ENCODE data around the gene DPH5. TPM values are rescaled to one million over a fixed set of nuclear protein-coding genes. Genes with fewer than 3 reads are reported as not detected.

Gene DPH5
- total RNA-seq, 1 donor from 2014 or later: 51.1 TPM

DNA sequence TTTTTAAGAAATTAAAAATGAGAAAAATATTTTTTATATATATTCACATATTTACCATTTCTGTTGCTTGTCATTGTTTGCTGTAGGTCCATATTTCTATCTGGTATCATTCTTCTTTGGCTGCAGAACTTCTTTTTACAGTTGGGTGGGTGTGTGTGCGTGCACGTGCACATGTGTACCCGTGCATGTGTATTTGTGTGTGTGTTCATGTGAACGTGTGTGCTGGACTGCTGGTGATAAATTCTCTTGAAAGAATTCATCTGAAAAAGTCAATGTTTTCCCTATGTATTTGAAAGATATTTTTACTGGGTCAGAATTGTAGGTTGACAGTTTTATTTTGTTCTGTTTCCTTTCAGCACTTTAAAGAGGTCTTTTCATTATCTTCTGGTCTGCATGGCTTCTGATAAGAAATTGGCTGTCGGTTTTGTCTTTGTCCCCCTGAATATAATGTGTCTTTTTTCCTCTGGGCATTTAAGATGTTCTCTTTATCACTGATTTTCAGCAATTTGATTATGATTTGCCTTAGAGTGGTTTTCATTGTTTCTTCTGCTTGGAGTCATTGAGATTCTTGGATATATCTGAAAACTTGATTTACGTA lies 34.5 kb upstream of the DPH5 start:
- no peak overlapping the region for H3K9ac ChIP-seq (ENCODE audit: low read depth in 1 of 3, low read length in 3 of 3)
- no peak overlapping the region for H3K4me3 ChIP-seq (ENCODE audit: low read length in 3 of 3)
- H3K9me3 ChIP-seq (ENCODE audit: control insufficient read depth in 3 of 3, low read length in 3 of 3): no peaks in the 10 kb centered on the region
- no peaks in the 10 kb centered on the region for H3K36me3 ChIP-seq (ENCODE audit: control insufficient read depth in 3 of 3, insufficient read depth in 3 of 3, low read length in 3 of 3)
- H3K27me3 ChIP-seq (ENCODE audit: control insufficient read depth in 3 of 3, insufficient read depth in 3 of 3, low read length in 3 of 3): no peaks in the 10 kb centered on the region
- no peak overlapping the region for H3K27ac ChIP-seq (ENCODE audit: low read depth, low read length)
- no peaks in the 10 kb centered on the region for H3K4me1 ChIP-seq (ENCODE audit: control insufficient read depth in 3 of 3, insufficient read depth in 3 of 3, low read length in 3 of 3)

DNA sequence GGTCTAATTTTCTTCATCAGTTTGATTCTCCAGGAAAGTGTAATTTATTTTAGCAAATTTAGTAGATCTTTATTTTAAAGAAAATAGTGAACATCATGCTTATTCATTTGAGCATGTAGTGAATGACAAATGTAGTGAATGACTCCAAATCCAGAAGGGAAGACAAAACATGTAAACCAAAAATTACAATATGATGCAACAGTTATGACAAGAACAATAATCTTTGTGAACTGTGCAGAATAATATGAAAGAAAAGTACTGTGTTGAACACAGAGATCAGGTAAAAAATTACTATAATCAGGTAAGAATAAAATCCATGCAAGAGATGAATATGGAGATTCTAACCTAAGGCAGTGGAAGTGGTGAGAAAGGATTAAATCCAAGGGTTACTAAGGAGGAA lies 30.0 kb upstream of the DPH5 start:
- Histone ChIP-seq H3K4me3 (ENCODE audit: low read length in 3 of 3) (no peak overlapping the region), H3K9me3 (ENCODE audit: control insufficient read depth in 3 of 3, low read length in 3 of 3) (no peaks in the 10 kb centered on the region)

GRCh38 chr1:101051688-101052638 lies 26.4 kb upstream of the DPH5 start:
- H3K27ac ChIP-seq (ENCODE audit: low read depth, low read length): no peak overlapping the region
- no peaks in the 10 kb centered on the region for H3K4me1 ChIP-seq (ENCODE audit: control insufficient read depth in 3 of 3, insufficient read depth in 3 of 3, low read length in 3 of 3)
- H3K9ac ChIP-seq (ENCODE audit: low read depth in 1 of 3, low read length in 3 of 3): no peak overlapping the region
- H3K36me3 ChIP-seq (ENCODE audit: control insufficient read depth in 3 of 3, insufficient read depth in 3 of 3, low read length in 3 of 3): no peaks in the 10 kb centered on the region
- H3K27me3 ChIP-seq (ENCODE audit: control insufficient read depth in 3 of 3, insufficient read depth in 3 of 3, low read length in 3 of 3): no peaks in the 10 kb centered on the region
- no peaks in the 10 kb centered on the region for H3K9me3 ChIP-seq (ENCODE audit: control insufficient read depth in 3 of 3, low read length in 3 of 3)
- no peak overlapping the region for H3K4me3 ChIP-seq (ENCODE audit: low read length in 3 of 3)

More for the DNA sequence above, 30.0 kb upstream of the DPH5 start:
- no peaks in the 10 kb centered on the region for H3K4me1 ChIP-seq (ENCODE audit: control insufficient read depth in 3 of 3, insufficient read depth in 3 of 3, low read length in 3 of 3)
- no peaks in the 10 kb centered on the region for H3K36me3 ChIP-seq (ENCODE audit: control insufficient read depth in 3 of 3, insufficient read depth in 3 of 3, low read length in 3 of 3)
- H3K27me3 ChIP-seq (ENCODE audit: control insufficient read depth in 3 of 3, insufficient read depth in 3 of 3, low read length in 3 of 3): no peaks in the 10 kb centered on the region
- H3K27ac ChIP-seq (ENCODE audit: low read depth, low read length): no peak overlapping the region
- H3K9ac ChIP-seq (ENCODE audit: low read depth in 1 of 3, low read length in 3 of 3): no peak overlapping the region

GRCh38 chr1:101050869-101051268 lies 25.3 kb upstream of the DPH5 start:
- Histone ChIP-seq H3K27ac (ENCODE audit: low read depth, low read length) (no peak overlapping the region), H3K9ac (ENCODE audit: low read depth in 1 of 3, low read length in 3 of 3) (no peak overlapping the region), H3K36me3 (ENCODE audit: control insufficient read depth in 3 of 3, insufficient read depth in 3 of 3, low read length in 3 of 3) (no peaks in the 10 kb centered on the region), H3K27me3 (ENCODE audit: control insufficient read depth in 3 of 3, insufficient read depth in 3 of 3, low read length in 3 of 3) (no peaks in the 10 kb centered on the region), H3K4me3 (ENCODE audit: low read length in 3 of 3) (no peak overlapping the region), H3K9me3 (ENCODE audit: control insufficient read depth in 3 of 3, low read length in 3 of 3) (no peaks in the 10 kb centered on the region), H3K4me1 (ENCODE audit: control insufficient read depth in 3 of 3, insufficient read depth in 3 of 3, low read length in 3 of 3) (no peaks in the 10 kb centered on the region)

- Histone ChIP-seq H3K4me1 (ENCODE audit: control insufficient read depth in 3 of 3, insufficient read depth in 3 of 3, low read length in 3 of 3) (no peaks in the 10 kb centered on the region), H3K9me3 (ENCODE audit: control insufficient read depth in 3 of 3, low read length in 3 of 3) (no peaks in the 10 kb centered on the region), H3K27ac (ENCODE audit: low read depth, low read length) (no peak overlapping the region), H3K36me3 (ENCODE audit: control insufficient read depth in 3 of 3, insufficient read depth in 3 of 3, low read length in 3 of 3) (no peaks in the 10 kb centered on the region), H3K27me3 (ENCODE audit: control insufficient read depth in 3 of 3, insufficient read depth in 3 of 3, low read length in 3 of 3) (no peaks in the 10 kb centered on the region), H3K4me3 (ENCODE audit: low read length in 3 of 3) (no peak overlapping the region), H3K9ac (ENCODE audit: low read depth in 1 of 3, low read length in 3 of 3) (no peak overlapping the region)
Observed at GRCh38 chr1:101044749-101045148, 19.2 kb upstream of the DPH5 start.

DNA sequence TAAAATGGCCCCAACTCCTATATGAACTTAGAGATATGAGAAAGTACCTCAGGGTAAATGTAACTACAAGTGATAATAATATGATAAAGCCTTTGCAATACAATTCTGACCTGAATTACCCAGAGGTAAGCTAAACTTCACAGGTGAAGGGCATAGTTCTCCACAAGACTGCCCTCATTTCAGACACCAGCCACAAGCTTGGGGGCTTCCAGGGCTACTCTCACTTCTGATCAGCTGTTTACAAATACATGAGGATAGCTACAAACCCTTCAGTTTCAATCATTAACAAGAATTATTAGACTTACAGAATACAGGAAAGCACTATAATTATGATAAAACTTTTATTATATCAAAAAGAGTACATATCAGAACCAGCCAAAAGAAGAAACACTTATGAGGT lies 18.7 kb upstream of the DPH5 start:
- no peaks in the 10 kb centered on the region for H3K4me1 ChIP-seq (ENCODE audit: control insufficient read depth in 3 of 3, insufficient read depth in 3 of 3, low read length in 3 of 3)
- no peak overlapping the region for H3K27ac ChIP-seq (ENCODE audit: low read depth, low read length)
- H3K36me3 ChIP-seq (ENCODE audit: control insufficient read depth in 3 of 3, insufficient read depth in 3 of 3, low read length in 3 of 3): no peaks in the 10 kb centered on the region
- no peak overlapping the region for H3K9ac ChIP-seq (ENCODE audit: low read depth in 1 of 3, low read length in 3 of 3)
- H3K4me3 ChIP-seq (ENCODE audit: low read length in 3 of 3): no peak overlapping the region
- H3K27me3 ChIP-seq (ENCODE audit: control insufficient read depth in 3 of 3, insufficient read depth in 3 of 3, low read length in 3 of 3): no peaks in the 10 kb centered on the region
- H3K9me3 ChIP-seq (ENCODE audit: control insufficient read depth in 3 of 3, low read length in 3 of 3): no peaks in the 10 kb centered on the region

GRCh38 chr1:101043776-101044175 lies 18.2 kb upstream of the DPH5 start:
- Histone ChIP-seq H3K9ac (ENCODE audit: low read depth in 1 of 3, low read length in 3 of 3) (no peak overlapping the region), H3K36me3 (ENCODE audit: control insufficient read depth in 3 of 3, insufficient read depth in 3 of 3, low read length in 3 of 3) (no peaks in the 10 kb centered on the region), H3K27me3 (ENCODE audit: control insufficient read depth in 3 of 3, insufficient read depth in 3 of 3, low read length in 3 of 3) (no peaks in the 10 kb centered on the region), H3K4me3 (ENCODE audit: low read length in 3 of 3) (no peak overlapping the region), H3K4me1 (ENCODE audit: control insufficient read depth in 3 of 3, insufficient read depth in 3 of 3, low read length in 3 of 3) (no peaks in the 10 kb centered on the region), H3K9me3 (ENCODE audit: control insufficient read depth in 3 of 3, low read length in 3 of 3) (no peaks in the 10 kb centered on the region), H3K27ac (ENCODE audit: low read depth, low read length) (no peak overlapping the region)

DNA sequence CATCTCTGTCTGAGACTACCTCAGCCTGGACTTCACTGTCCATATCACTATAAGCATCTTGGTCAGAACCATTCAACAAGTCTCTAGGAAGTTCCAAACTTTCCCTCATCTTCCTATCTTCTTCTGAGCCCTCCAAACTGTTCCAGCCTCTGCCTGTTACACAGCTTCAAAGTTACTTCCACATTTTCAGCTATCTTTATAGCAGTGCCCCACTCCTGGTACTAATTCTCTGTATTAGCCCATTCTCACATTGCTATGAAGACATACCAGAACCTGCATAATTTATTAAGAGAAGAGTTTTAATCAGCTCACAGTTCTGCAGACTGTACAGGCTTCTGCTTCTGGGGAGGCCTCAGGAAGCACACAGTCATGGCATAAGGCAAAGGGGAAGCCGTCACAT lies 15.7 kb upstream of the DPH5 start:
- H3K9me3 ChIP-seq (ENCODE audit: control insufficient read depth in 3 of 3, low read length in 3 of 3): no peaks in the 10 kb centered on the region
- H3K4me1 ChIP-seq (ENCODE audit: control insufficient read depth in 3 of 3, insufficient read depth in 3 of 3, low read length in 3 of 3): no peaks in the 10 kb centered on the region
- H3K27me3 ChIP-seq (ENCODE audit: control insufficient read depth in 3 of 3, insufficient read depth in 3 of 3, low read length in 3 of 3): no peaks in the 10 kb centered on the region
- no peak overlapping the region for H3K4me3 ChIP-seq (ENCODE audit: low read length in 3 of 3)
- peaks cover 0 to 2% (median 0%) of the 10 kb centered on the region in 3 donors for H3K36me3 ChIP-seq (ENCODE audit: control insufficient read depth in 3 of 3, insufficient read depth in 3 of 3, low read length in 3 of 3)
- no peak overlapping the region for H3K9ac ChIP-seq (ENCODE audit: low read depth in 1 of 3, low read length in 3 of 3)
- H3K27ac ChIP-seq (ENCODE audit: low read depth, low read length): no peak overlapping the region

GRCh38 chr1:101040666-101041065 lies 15.1 kb upstream of the DPH5 start:
- Histone ChIP-seq H3K4me3 (ENCODE audit: low read length in 3 of 3) (no peak overlapping the region), H3K9ac (ENCODE audit: low read depth in 1 of 3, low read length in 3 of 3) (no peak overlapping the region), H3K9me3 (ENCODE audit: control insufficient read depth in 3 of 3, low read length in 3 of 3) (no peaks in the 10 kb centered on the region), H3K27ac (ENCODE audit: low read depth, low read length) (no peak overlapping the region), H3K4me1 (ENCODE audit: control insufficient read depth in 3 of 3, insufficient read depth in 3 of 3, low read length in 3 of 3) (no peaks in the 10 kb centered on the region), H3K27me3 (ENCODE audit: control insufficient read depth in 3 of 3, insufficient read depth in 3 of 3, low read length in 3 of 3) (no peaks in the 10 kb centered on the region), H3K36me3 (ENCODE audit: control insufficient read depth in 3 of 3, insufficient read depth in 3 of 3, low read length in 3 of 3) (peaks cover 0 to 2% (median 0%) of the 10 kb centered on the region in 3 donors)

- no peaks in the 10 kb centered on the region for H3K27me3 ChIP-seq (ENCODE audit: control insufficient read depth in 3 of 3, insufficient read depth in 3 of 3, low read length in 3 of 3)
Observed at GRCh38 chr1:101039245-101039644, 13.7 kb upstream of the DPH5 start.

More at GRCh38 chr1:101039245-101039644, 13.7 kb upstream of the DPH5 start:
- Histone ChIP-seq H3K9me3 (ENCODE audit: control insufficient read depth in 3 of 3, low read length in 3 of 3) (no peaks in the 10 kb centered on the region), H3K9ac (ENCODE audit: low read depth in 1 of 3, low read length in 3 of 3) (no peak overlapping the region), H3K4me3 (ENCODE audit: low read length in 3 of 3) (no peak overlapping the region), H3K27ac (ENCODE audit: low read depth, low read length) (no peak overlapping the region), H3K4me1 (ENCODE audit: control insufficient read depth in 3 of 3, insufficient read depth in 3 of 3, low read length in 3 of 3) (no peaks in the 10 kb centered on the region), H3K36me3 (ENCODE audit: control insufficient read depth in 3 of 3, insufficient read depth in 3 of 3, low read length in 3 of 3) (peaks cover 0 to 2% (median 0%) of the 10 kb centered on the region in 3 donors)

Measured in skeletal muscle tissue (tissue), 4 donors.